ENCODE data around the gene DTHD1.

The DTHD1 gene

GRCh38 chr4:36313703-36314102 is 32.3 kb downstream of the DTHD1 start:
- no peak overlapping the region for H3K4me3 ChIP-seq (ENCODE audit: low read depth, low read length)
- no peak for TF ChIP-seq CTCF (IDR thresholded peaks at IDR 0.05; ENCODE audit: low read depth, low read length)

- no peak overlapping the region for H3K4me3 ChIP-seq (ENCODE audit: low read depth, low read length)
- no peak for TF ChIP-seq CTCF (IDR thresholded peaks at IDR 0.05; ENCODE audit: low read depth, low read length)
Measured at GRCh38 chr4:36316607-36317006, 35.2 kb downstream of the DTHD1 start.

GRCh38 chr4:36317721-36318120 is 36.3 kb downstream of the DTHD1 start:
- TF ChIP-seq CTCF (IDR thresholded peaks at IDR 0.05; ENCODE audit: low read depth, low read length), result no peak

GRCh38 chr4:36320117-36320896 is 38.9 kb downstream of the DTHD1 start:
- TF ChIP-seq CTCF (IDR thresholded peaks at IDR 0.05; ENCODE audit: low read depth, low read length), result no peak
- H3K4me3 ChIP-seq (ENCODE audit: low read depth, low read length), result no peak overlapping the region

More at GRCh38 chr4:36317721-36318120, 36.3 kb downstream of the DTHD1 start:
- H3K4me3 ChIP-seq (ENCODE audit: low read depth, low read length), result no peak overlapping the region

- no peak for TF ChIP-seq CTCF (IDR thresholded peaks at IDR 0.05; ENCODE audit: low read depth, low read length)
Measured at GRCh38 chr4:36321176-36321575, 39.8 kb downstream of the DTHD1 start.

GRCh38 chr4:36322921-36323354 is 41.5 kb downstream of the DTHD1 start:
- no peak overlapping the region for H3K4me3 ChIP-seq (ENCODE audit: low read depth, low read length)
- no peak for TF ChIP-seq CTCF (IDR thresholded peaks at IDR 0.05; ENCODE audit: low read depth, low read length)

More at GRCh38 chr4:36321176-36321575, 39.8 kb downstream of the DTHD1 start:
- H3K4me3 ChIP-seq (ENCODE audit: low read depth, low read length), result no peak overlapping the region

GRCh38 chr4:36323816-36324419 is 42.5 kb downstream of the DTHD1 start:
- no peak for TF ChIP-seq CTCF (IDR thresholded peaks at IDR 0.05; ENCODE audit: low read depth, low read length)
- H3K4me3 ChIP-seq (ENCODE audit: low read depth, low read length), result no peak overlapping the region
